Measurements from ENCODE around the gene MARF1.

- TF ChIP-seq CTCF (IDR thresholded peaks at IDR 0.05; ENCODE audit: low read depth, low read length, missing input control) (no peak), ZBTB33 (IDR thresholded peaks at IDR 0.05) (no peak), RAD21 (IDR thresholded peaks at IDR 0.05) (no peak), REST (IDR thresholded peaks at IDR 0.05) (no peak), JUND (IDR thresholded peaks at IDR 0.05) (no peak), GABPA (IDR thresholded peaks at IDR 0.05 in 1 of 2, conservative IDR thresholded peaks at IDR 0.05 in 1 of 2) (no peak), FOXA1 (IDR thresholded peaks at IDR 0.05) (no peak), HNF4G (IDR thresholded peaks at IDR 0.05) (no peak), YY1 (IDR thresholded peaks at IDR 0.05) (no peak)
These were observed 90.4 kb downstream of the MARF1 start for GRCh38 chr16:15552507-15552906.
